GM18861 (cell line): ENCODE measurements around the gene MLLT1.

Experiments
- ATAC-seq: cut with Tn5 transposase; IDR thresholded peaks from one replicate; pipeline ENCODE4 v1.9.1; 2021; ENCODE audit not compliant: unreplicated experiment

The MLLT1 gene

GRCh38 chr19:6223461-6224307 lies 56.1 kb downstream of the MLLT1 start:
- no peak for ATAC-seq

GRCh38 chr19:6222884-6223283 lies 56.9 kb downstream of the MLLT1 start:
- no peak for ATAC-seq

GRCh38 chr19:6221878-6222746 lies 57.7 kb downstream of the MLLT1 start:
- no peak for ATAC-seq

GRCh38 chr19:6221220-6221877 lies 58.4 kb downstream of the MLLT1 start:
- ATAC-seq = no peak

GRCh38 chr19:6220385-6221191 lies 59.2 kb downstream of the MLLT1 start:
- ATAC-seq = no peak

- ATAC-seq = no peak
Measured at GRCh38 chr19:6219586-6220290, 60.0 kb downstream of the MLLT1 start.

- ATAC-seq = no peak
Measured at GRCh38 chr19:6219147-6219525, 60.6 kb downstream of the MLLT1 start.

- ATAC-seq = no peak
Measured at GRCh38 chr19:6218491-6219146, 61.2 kb downstream of the MLLT1 start.

GRCh38 chr19:6217752-6218334 lies 61.9 kb downstream of the MLLT1 start:
- no peak for ATAC-seq

GRCh38 chr19:6216996-6217751 lies 62.6 kb downstream of the MLLT1 start:
- ATAC-seq = no peak

- ATAC-seq = no peak
Measured at GRCh38 chr19:6216236-6216995, 63.4 kb downstream of the MLLT1 start.

- no peak for ATAC-seq
Measured at GRCh38 chr19:6215701-6216235, 64.0 kb downstream of the MLLT1 start.

GRCh38 chr19:6214881-6215541 lies 64.8 kb downstream of the MLLT1 start:
- no peak for ATAC-seq

- no peak for ATAC-seq
Measured at GRCh38 chr19:6213696-6214641, 65.8 kb downstream of the MLLT1 start.

- ATAC-seq = no peak
Measured at GRCh38 chr19:6213266-6213595, 66.5 kb downstream of the MLLT1 start.
